HG02610 (cell line): ENCODE measurements around the gene MAML2.

Source experiments
- ATAC-seq: cut with Tn5 transposase; IDR thresholded peaks from one replicate; pipeline ENCODE4 v1.9.1; 2021; ENCODE audit warnings: mild to moderate bottlenecking, moderate library complexity; ENCODE audit not compliant: unreplicated experiment

Gene MAML2

DNA sequence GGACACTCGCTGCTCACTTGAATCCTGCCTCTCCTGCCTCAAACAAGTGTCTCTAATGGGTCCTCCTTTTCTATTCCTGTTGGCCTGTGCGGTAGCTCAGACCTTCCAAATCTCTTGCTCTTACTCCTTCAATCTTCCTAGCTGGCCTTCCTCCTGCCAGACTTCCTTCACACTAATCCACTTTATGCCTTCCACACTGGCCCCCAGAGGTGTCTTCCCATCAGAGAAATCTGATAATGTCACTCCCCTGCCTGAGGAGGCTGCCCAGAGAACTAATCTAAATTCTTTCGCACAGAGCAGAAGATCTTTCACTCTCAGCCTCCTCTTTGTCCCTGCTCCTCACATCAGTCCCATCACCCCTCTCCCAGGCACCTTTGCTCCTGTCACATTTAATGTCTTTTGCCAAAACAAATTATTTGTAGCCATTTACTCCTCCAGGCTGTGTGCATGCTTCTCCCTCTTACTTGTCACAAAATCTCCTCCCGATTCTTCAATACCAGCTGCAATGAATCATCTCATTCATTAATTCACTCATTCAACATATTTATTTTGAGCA lies 175.7 kb downstream of the MAML2 start:
- ATAC-seq: no peak

- ATAC-seq: no peak
Observed at GRCh38 chr11:96162816-96163499, 180.0 kb downstream of the MAML2 start.

- no peak for ATAC-seq
Observed at GRCh38 chr11:96161307-96162089, 181.5 kb downstream of the MAML2 start.

DNA sequence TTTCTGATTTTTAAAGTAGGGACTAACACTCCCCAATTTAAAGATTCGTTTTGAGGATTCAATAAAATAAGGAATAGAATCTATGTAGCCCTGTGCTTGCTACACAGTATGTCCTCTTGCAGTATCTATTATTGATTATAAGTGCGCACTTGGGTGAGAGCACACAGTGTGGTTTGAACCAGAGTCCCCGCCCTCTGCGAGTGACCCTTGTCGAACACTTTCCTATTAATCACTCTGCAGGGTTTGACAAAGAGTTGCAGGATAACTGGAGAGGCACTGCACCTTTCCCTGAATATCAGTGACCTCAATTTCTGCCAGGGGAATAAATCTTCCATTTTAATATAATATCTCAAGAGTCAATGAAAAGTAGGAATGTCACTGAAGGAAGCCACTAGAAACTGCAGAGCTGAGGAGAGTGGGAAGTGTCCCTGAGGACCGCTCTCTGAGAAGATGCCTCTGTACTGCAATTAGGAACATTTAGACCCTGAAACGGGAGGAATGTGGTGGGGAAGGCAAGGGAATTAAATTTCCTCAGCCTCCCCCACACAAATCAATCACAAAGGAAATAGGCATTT lies 182.2 kb downstream of the MAML2 start:
- ATAC-seq: no peak

GRCh38 chr11:96159968-96160367 lies 183.0 kb downstream of the MAML2 start:
- ATAC-seq: no peak

- no peak for ATAC-seq
Observed at GRCh38 chr11:96158126-96158525, 184.9 kb downstream of the MAML2 start.

DNA sequence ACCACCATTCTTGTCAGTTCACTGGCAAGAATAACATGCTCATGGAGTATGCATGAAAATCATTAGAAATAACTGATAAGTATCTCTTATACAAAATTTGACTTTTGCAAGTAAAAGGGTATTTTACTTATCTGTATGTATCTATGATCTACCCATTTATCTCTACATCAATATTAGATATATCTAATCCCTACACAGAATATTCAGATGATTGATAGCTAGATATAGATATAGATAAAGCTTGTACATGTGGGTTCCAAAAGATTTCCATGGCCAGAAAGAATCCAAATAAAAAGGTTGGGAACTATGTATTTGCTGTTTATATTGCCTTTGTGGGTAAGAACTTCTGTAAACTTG lies 185.5 kb downstream of the MAML2 start:
- ATAC-seq: no peak

DNA sequence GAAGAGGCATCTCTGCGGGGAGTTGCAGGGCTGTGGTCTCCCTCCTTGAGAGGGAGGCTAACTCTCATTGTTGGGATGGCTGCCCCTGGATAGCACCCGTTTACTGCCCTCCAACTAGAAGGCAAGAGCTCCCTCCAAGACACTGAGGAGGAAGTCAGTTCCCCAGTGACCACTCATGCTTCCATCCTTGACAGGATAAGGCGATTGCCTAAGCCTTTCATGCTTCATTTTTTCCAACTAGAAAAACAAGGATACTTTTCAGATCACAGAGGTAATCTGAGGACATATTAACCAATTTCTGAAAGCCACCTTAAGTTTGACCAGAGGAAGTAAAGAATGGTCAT lies 186.6 kb downstream of the MAML2 start:
- ATAC-seq: no peak

GRCh38 chr11:96155627-96156378 lies 187.2 kb downstream of the MAML2 start:
- peak; percentile 81 for ATAC-seq

DNA sequence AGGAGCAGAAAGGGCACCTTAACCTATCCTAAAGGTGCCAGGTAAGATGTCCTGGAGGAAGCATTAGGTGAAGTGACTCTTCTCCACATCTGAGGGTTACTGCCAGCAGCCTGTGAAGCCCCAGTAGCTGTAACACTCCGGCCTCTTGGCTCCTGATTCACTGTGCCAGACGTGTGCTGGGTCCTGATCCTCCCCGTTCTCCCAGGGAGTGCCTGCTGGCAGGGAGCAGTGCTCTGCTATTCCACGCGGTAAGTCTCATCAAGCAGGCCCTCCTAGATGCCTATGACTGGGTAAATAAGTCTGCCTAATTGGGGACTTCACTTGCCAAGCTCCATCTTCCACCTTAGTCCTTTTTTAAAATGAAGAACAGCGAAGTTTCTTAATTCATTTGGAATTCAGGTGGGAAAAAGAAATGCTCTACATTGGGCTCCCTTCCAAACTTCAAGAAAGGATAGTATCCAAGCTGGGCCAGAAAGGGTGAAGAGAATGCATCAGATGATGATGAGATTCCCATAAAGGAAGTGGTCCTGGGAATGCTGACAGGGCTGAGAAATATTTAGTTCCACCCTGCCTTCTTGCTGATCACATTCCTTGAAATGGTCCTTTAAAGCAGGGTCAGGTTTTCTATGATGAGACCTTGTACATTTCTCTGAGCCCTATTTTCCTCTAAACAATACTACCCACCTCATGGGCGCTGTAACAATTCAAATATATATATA lies 188.0 kb downstream of the MAML2 start:
- ATAC-seq: no peak

DNA sequence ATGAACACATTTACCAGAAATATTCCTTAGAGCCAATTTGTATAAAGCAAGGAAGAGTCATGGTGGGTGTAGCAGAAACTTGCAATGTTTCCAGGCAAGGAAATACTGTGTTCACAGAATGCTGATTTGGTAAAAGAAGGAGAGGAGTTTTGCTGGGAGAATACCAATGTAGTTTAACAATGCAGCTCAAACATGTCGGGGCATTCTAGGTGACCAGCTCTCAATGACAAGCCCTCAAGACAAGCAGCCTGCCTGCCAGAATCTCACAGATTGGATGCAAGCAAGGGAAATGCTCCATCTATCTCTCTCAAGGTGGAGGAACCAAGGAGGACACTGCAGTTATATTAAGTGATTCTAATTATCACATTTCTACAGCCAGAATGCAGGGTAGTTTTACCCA lies 190.4 kb downstream of the MAML2 start:
- ATAC-seq: no peak

DNA sequence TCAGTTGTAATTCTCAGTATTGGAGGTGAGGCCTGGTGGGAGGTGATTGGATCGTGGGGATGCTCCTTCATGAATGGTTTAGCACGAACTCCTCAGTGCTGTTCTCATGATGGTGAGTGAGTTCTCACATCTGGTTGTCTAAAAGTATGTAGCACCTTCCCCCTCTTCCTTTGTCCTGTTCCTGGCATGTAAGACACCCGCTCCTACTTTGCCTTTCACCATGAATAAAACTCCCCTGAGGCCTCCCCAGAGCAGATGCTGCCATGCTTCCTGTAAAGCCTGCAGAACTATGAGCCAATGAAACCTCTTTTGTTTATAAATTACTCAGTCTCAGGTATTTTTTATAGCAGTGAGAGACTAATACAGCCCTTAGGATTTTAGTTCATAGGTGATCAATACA lies 191.5 kb downstream of the MAML2 start:
- ATAC-seq: no peak

DNA sequence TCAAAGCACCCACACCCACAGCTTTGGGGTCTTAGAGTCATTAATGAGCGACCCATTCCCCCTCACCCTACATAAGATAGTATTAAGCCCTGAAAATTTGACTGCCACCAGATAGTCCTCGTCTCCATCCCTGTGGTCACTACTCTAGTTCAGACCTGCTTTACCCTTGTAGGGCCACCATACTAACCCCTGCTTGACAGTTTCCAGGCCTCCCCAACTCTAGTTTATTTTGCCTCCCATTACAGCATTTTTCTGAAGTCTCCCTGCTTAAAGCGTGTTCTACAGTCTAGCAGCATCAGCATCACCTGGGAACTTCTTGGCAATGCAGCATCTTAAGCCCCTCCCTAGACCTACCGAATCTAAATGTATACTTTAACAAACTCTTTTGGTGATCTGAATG lies 192.4 kb downstream of the MAML2 start:
- ATAC-seq: no peak

GRCh38 chr11:96149743-96150555 lies 193.0 kb downstream of the MAML2 start:
- ATAC-seq: no peak

DNA sequence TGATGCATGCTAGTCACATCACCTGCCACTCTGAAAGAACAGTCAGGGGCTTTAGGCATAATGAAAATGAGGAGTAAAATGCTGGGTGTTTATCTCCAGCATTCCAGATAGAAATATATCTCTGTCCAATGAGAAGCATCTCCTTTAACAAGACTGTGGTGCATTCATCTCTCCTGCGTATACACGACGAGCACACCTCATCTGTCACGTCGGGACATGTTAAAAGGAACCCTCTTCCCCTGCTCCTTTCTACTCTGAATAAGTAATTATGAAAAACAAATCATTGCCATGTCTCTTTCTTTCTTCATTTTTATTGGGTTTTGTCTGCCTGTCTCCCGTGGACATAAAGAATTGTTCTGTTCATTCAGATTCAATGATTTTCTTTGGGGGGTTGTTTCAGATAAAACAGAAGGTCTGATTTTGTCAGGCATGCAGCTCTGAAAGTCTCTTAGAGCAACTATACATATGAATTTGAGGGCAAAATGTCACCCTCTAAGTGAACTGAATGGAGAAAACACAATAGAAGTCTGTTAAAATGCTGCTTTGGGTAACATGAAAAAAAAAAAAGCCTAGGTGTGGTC lies 195.0 kb downstream of the MAML2 start:
- ATAC-seq: no peak

GRCh38 chr11:96147186-96147585 lies 195.8 kb downstream of the MAML2 start:
- ATAC-seq: no peak

- no peak for ATAC-seq
Observed at GRCh38 chr11:96146765-96147164, 196.2 kb downstream of the MAML2 start.

- no peak for ATAC-seq
Observed at GRCh38 chr11:96145163-96145585, 197.8 kb downstream of the MAML2 start.

GRCh38 chr11:96144553-96144952 lies 198.4 kb downstream of the MAML2 start:
- ATAC-seq: no peak
